GOT3 (cell line): ENCODE results near the gene OR2H1.
"Not testable (repeated sequence)": the region's sequence is repeated elsewhere in the genome, so short reads cannot be mapped to it uniquely, and the experiment has no call there.

Experiments
- DNase-seq: peaks from one replicate; lab custom pipeline; 2025; ENCODE audit warnings: mixed read lengths; lab: John Stamatoyannopoulos, UW

OR2H1 gene

GRCh38 chr6:29456971-29457370 is at the start of gene OR2H1, which contains the start of gene OR11A1:
Gene OR2H1 (plus strand): TSS chr6:29457155. CDS start chr6:29461770, 4,615 bp downstream.
Gene OR11A1 (minus strand): TSS chr6:29457071. CDS start chr6:29427641, 29,430 bp downstream.
- DNase-seq, result no peak

GRCh38 chr6:29414588-29414987 is 42.4 kb upstream of the OR2H1 start, which contains the start of gene OR12D1:
Gene OR12D1 (plus strand): TSS chr6:29414928.
- no peak for DNase-seq

DNA sequence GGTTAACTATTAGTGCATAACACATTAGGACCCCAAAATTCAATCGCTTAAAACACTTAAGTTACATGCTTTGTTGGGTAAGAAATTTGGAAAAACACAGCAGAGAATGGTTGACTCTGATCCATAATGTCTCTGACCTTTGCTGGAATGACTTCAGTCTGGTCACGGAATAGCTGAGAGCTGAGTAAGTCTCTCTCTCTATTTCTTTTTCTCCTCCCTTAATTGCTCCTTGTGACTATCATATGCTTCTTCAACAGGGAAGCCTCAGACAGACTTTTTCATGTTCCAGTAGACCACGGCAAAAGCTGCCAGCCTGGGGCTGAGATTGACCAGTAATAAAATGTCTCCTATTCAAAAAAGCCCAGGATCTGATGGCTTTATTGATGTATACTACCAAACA is 37.4 kb upstream of the OR2H1 start:
- DNase-seq, result no peak

- DNase-seq, result no peak
Measured at GRCh38 chr6:29424168-29424567, 32.8 kb upstream of the OR2H1 start.

- DNase-seq, result no peak
Measured at GRCh38 chr6:29424575-29424974, 32.4 kb upstream of the OR2H1 start.

- no peak for DNase-seq
Measured at GRCh38 chr6:29425075-29425474, 31.9 kb upstream of the OR2H1 start.

DNA sequence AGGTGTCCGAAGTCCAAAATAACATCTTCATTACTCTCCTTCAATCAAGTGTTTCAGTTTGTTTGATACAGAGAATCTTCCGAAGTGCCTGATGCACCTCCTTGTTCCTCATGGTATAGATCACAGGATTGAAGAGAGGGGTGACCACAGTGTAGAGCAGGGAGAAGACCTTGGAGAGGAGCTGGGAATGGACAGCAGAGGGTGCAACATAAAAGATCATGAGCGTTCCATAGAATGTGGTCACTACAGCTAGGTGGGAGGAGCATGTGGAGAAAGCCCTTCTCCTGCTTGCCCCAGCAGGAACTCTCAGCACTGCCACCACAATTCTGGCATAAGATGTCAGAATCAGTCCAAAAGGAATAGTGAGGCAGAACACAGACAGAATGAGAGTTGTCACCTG is 30.3 kb upstream of the OR2H1 start:
- no peak for DNase-seq

DNA sequence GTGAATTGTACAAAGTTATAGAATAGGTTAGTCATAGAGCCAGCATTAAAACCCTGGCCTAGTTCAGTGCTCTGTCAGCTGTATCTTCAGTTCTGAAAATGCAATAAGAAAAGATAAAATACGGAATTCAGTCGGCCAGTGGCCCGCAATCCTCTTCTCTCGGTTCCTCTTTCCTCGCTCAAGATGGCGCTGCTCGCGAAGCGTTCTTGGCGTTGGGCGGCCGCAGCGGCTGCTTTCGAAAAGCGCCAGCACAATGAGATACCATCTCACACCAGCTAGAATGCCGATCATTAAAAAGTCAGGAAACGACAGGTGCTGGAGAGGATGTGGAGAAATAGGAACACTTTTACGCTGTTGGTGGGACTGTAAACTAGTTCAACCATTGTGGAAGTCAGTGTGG is 20.2 kb upstream of the OR2H1 start:
- not testable (repeated sequence) for DNase-seq

- no peak for DNase-seq
Measured at GRCh38 chr6:29439006-29439405, 17.9 kb upstream of the OR2H1 start, which contains the start of gene OR10C1. Gene OR10C1 (plus strand): TSS chr6:29439306. CDS start chr6:29440016, 710 bp downstream.

GRCh38 chr6:29442719-29443118 is 14.2 kb upstream of the OR2H1 start:
- no peak for DNase-seq

DNA sequence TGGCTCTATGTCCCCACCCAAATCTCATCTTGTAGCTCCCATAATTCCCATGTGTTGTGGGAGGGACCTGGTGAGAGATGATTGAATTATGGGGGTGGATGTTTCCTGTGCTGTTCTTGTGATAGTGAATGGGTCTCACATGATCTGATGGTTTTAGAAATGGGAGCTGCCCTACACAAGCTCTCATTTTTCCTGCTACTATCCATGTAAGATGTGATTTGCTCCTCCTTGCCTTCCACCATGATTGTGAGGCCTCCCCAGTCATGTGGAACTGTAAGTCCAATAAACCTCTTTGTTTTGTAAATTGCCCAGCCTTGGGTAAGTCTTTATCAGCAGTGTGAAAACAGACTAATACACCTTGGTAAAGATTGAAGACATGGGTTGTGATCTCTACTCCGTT is 12.9 kb upstream of the OR2H1 start:
- not testable (repeated sequence) for DNase-seq

- no peak for DNase-seq
Measured at GRCh38 chr6:29447670-29448069, 9.3 kb upstream of the OR2H1 start.

- DNase-seq, result no peak
Measured at GRCh38 chr6:29451471-29452193, 5.3 kb upstream of the OR2H1 start.

DNA sequence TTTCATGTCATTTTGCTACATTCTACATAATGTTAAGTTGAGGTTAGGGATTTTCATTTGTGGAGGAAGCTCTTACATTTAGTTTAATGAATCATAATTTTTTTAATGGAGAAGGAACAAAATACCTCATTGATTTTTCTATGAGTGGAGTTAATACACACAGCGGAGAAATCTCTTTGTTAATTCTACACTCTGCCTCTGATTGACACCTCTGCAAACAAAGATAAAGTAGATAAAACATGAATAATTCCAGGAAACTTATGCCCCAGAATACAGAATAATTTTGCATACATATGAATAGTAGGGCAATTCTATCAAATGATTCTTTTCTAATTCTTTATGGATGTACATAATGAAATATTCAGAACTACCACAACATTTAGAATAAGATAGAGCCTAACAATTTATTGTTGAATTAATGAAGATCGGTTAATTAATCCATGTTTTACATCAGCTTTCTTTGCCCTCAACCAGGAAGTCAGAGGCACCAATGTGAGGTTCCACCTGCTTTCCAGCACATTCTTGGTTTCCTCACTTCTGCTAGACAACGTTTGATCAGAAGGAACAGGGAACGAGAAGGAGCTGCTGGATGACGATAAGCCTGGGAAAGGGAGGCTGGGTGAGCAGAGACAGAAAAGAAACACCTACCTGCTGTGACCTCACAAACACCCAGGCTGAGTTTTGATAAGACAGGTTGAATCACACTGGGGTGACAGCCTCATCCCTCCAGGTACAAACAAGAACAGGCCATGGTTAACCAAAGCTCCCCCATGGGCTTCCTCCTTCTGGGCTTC is 4.3 kb downstream of the OR2H1 start:
- DNase-seq, result no peak

GRCh38 chr6:29462022-29462421 is 5.1 kb downstream of the OR2H1 start:
- DNase-seq, result no peak

- DNase-seq, result no peak
Measured at GRCh38 chr6:29465279-29465678, 8.3 kb downstream of the OR2H1 start.

- no peak for DNase-seq
Measured at GRCh38 chr6:29465801-29466200, 8.8 kb downstream of the OR2H1 start.

GRCh38 chr6:29466241-29466640 is 9.3 kb downstream of the OR2H1 start:
- no peak for DNase-seq

- no peak for DNase-seq
Measured at GRCh38 chr6:29474996-29475395, 18.0 kb downstream of the OR2H1 start.

DNA sequence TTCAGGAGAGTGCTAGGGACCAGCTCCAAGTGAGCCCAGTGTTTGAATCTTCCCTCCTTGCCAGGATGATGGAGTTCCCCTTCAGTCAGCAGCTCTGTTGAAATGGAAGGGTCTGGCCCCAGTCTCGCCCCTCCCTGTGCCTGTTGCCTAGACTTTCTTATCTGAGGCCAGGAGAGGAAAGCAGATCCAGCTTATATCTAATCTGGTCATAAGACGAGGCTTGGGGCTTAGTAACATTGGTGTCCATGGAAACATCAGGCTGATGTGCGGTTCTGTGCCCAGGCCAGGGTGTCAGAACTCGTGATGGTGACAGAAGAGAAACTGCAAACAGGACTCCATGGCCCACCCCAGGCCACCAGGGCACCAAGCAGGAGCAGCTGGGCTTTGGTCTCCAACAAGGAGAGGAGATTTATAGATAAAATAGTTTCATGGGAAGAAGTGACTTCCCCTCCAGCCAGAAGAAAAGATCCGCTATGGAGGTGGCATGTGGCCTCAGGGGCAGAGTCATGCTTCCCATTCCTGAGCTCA is 21.0 kb downstream of the OR2H1 start:
- DNase-seq, result no peak

DNA sequence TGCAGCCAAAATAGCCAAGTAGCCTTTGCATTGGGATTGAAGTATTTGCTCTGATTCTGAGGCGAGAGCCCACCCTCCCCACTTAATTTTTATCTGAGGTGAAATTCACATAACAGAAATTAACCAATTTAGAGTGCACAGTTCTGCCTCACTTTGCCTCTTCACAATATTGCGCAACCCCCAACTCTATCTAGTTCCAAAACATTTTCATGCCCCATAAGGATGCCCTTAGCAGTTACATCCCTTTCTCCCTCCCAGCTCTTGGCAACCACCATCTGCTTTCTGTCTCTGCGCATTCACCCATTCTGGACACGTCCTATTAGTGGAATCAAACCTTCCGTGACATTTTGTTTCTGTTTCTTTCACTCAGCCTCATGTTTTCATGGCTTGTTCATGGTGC is 21.8 kb downstream of the OR2H1 start:
- no peak for DNase-seq

GRCh38 chr6:29479560-29479959 is 22.6 kb downstream of the OR2H1 start:
- no peak for DNase-seq

DNA sequence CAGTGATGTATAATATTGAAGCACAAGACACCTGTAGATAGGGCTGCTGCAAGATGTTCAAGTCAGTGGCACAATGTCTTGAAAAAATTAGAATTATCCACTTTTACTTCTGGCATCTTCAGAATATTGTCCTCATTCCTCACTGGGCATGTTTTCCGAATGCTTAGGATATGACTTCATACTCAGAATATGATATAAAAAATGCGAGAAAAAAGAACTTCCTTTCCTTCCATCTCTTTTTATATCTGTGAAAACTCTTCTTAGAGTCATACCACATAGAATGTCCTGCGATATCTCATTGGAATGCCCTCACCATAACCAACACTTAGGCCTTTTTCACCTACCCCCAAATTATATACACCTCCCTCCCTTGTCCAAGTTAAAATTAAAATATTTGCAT is 26.2 kb downstream of the OR2H1 start:
- no peak for DNase-seq
